Osteocyte (in vitro differentiated cells): Measurements from ENCODE around the gene BMP5. TPM values are rescaled to one million over a fixed set of nuclear protein-coding genes. Genes with fewer than 3 reads are reported as not detected.

ENCODE experiments used
- DNase-seq: peaks from one replicate; pipeline ENCODE4 v3.0.0; 2021; ENCODE audit warnings: mixed read lengths; ENCODE audit not compliant: unreplicated experiment; ENCODE audit errors: extremely low spot score
- H3K27ac Mint-ChIP-seq: one replicate; pipeline ENCODE4 v1.8.0; 2021; ENCODE audit warnings: mild to moderate bottlenecking, mixed read lengths; ENCODE audit not compliant: unreplicated experiment
- H3K27me3 Mint-ChIP-seq: one replicate; pipeline ENCODE4 v1.8.0; 2021; ENCODE audit warnings: mixed read lengths; ENCODE audit not compliant: unreplicated experiment
- H3K36me3 Mint-ChIP-seq: one replicate; pipeline ENCODE4 v1.8.0; 2021; ENCODE audit warnings: mixed read lengths; ENCODE audit not compliant: unreplicated experiment
- H3K4me1 Mint-ChIP-seq: one replicate; pipeline ENCODE4 v1.8.0; 2021; ENCODE audit warnings: mixed read lengths; ENCODE audit not compliant: unreplicated experiment
- H3K4me3 Mint-ChIP-seq: one replicate; pipeline ENCODE4 v1.8.0; 2021; ENCODE audit warnings: mild to moderate bottlenecking, moderate library complexity, mixed read lengths; ENCODE audit not compliant: unreplicated experiment
- H3K9me3 Mint-ChIP-seq: one replicate; pipeline ENCODE4 v1.8.0; 2021; ENCODE audit warnings: mixed read lengths; ENCODE audit not compliant: unreplicated experiment
- CTCF ChIP-seq: fragments of 200-600 bp; sonication (generic); IDR thresholded peaks from 2 replicates; pipeline ENCODE4 v1.5.0; 2021; ENCODE audit warnings: antibody characterized with exemption, mild to moderate bottlenecking, moderate library complexity
- total RNA-seq: library from RNA; stranded (reverse); gene quantifications from 2 replicates; pipeline ENCODE4 v1.2.1, GENCODE V29; 2021

BMP5 gene
- total RNA-seq, 1 donor from 2014 or later = not detected

- TF ChIP-seq CTCF = no peak
- Mint-ChIP-seq H3K36me3 (no peaks in the 10 kb centered on the region), H3K27ac (no peak overlapping the region), H3K4me3 (no peak overlapping the region), H3K27me3 (no peaks in the 10 kb centered on the region), H3K9me3 (no peaks in the 10 kb centered on the region), H3K4me1 (no peaks in the 10 kb centered on the region)
- DNase-seq = no peak
These were observed 52.6 kb downstream of the BMP5 start for GRCh38 chr6:55822815-55823214.

- Mint-ChIP-seq H3K9me3 (no peaks in the 10 kb centered on the region), H3K4me3 (no peak overlapping the region), H3K4me1 (no peaks in the 10 kb centered on the region), H3K27me3 (no peaks in the 10 kb centered on the region), H3K36me3 (no peaks in the 10 kb centered on the region), H3K27ac (no peak overlapping the region)
- no peak for DNase-seq
- no peak for TF ChIP-seq CTCF
These were observed 53.4 kb downstream of the BMP5 start for GRCh38 chr6:55822005-55822404.

GRCh38 chr6:55820696-55821095 lies 54.7 kb downstream of the BMP5 start:
- H3K4me3 Mint-ChIP-seq = no peak overlapping the region
- no peak for TF ChIP-seq CTCF
- no peak overlapping the region for H3K27ac Mint-ChIP-seq
- no peaks in the 10 kb centered on the region for H3K9me3 Mint-ChIP-seq
- no peak for DNase-seq
- H3K36me3 Mint-ChIP-seq = no peaks in the 10 kb centered on the region
- no peaks in the 10 kb centered on the region for H3K4me1 Mint-ChIP-seq
- H3K27me3 Mint-ChIP-seq = no peaks in the 10 kb centered on the region

GRCh38 chr6:55819811-55820210 lies 55.6 kb downstream of the BMP5 start:
- Mint-ChIP-seq H3K4me3 (no peak overlapping the region), H3K4me1 (no peaks in the 10 kb centered on the region)

GRCh38 chr6:55818482-55818881 lies 56.9 kb downstream of the BMP5 start:
- Mint-ChIP-seq H3K9me3 (no peaks in the 10 kb centered on the region), H3K36me3 (no peaks in the 10 kb centered on the region), H3K27me3 (no peaks in the 10 kb centered on the region), H3K4me3 (no peak overlapping the region), H3K4me1 (no peaks in the 10 kb centered on the region), H3K27ac (no peak overlapping the region)
- DNase-seq = no peak
- no peak for TF ChIP-seq CTCF

More at GRCh38 chr6:55819811-55820210, 55.6 kb downstream of the BMP5 start:
- no peak overlapping the region for H3K27ac Mint-ChIP-seq
- no peaks in the 10 kb centered on the region for H3K27me3 Mint-ChIP-seq
- H3K9me3 Mint-ChIP-seq = no peaks in the 10 kb centered on the region
- no peak for TF ChIP-seq CTCF
- H3K36me3 Mint-ChIP-seq = no peaks in the 10 kb centered on the region
- no peak for DNase-seq
